ENCODE results near the gene MINK1.

DNA sequence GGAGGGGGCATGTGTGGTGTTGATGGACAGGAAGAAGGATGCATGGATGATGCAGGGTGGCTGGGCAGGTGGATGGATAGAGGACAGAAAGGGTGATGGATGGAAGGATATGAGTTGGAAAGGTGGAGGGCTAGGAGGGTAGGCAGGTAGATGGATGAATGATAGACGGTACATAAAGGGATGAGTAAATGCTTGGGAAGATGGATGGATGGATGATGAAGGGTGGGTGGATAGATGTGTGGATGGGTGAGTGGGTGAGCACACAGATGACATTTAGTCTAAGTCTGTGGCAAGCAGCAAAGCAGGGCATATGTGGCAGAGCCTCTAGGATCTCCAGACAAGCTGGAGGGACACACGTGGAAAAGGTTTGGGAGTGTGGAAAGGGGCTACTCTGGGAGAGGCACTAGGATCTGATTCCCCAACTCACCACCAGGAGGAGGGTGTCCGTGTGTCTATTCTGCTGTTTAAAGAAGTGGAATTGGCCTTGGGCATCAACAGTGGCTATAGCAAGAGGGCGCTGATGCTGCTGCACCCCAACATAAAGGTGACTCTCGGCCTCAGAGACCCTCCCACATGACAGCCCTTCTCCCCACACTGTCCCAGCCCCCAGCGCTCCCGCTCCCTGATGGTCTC is 18.0 kb upstream of the MINK1 start:
- TF ChIP-seq MXI1 (IDR thresholded peaks at IDR 0.05; ENCODE audit: low read depth, low read length) = no peak
- TF ChIP-seq PAX5 (IDR thresholded peaks at IDR 0.05; ENCODE audit: borderline replicate concordance, low read depth, low read length) = no peak
- no peak for TF ChIP-seq POLR2A (IDR thresholded peaks at IDR 0.05; ENCODE audit: low read depth, low read length)
- no peak for TF ChIP-seq CEBPB (IDR thresholded peaks at IDR 0.05; ENCODE audit: borderline replicate concordance in 1 of 2, low read depth in 2 of 2, low read length in 2 of 2)
- TF ChIP-seq MAX (IDR thresholded peaks at IDR 0.05; ENCODE audit: low read depth, low read length) = no peak
- TF ChIP-seq PRDM15 (CRISPR knock-in tag; IDR thresholded peaks at IDR 0.05) = no peak
- no peak for TF ChIP-seq RAD21 (IDR thresholded peaks at IDR 0.05; ENCODE audit: insufficient read depth, low read depth, low read length)
